Inferior parietal cortex (tissue), 1 donor: Measurements from ENCODE around the gene ARMC2.

ENCODE experiments used
- DNase-seq: peaks from one replicate; pipeline ENCODE4 v3.0.0-alpha.2; 2016; ENCODE audit errors: extremely low spot score

ARMC2 gene

DNA sequence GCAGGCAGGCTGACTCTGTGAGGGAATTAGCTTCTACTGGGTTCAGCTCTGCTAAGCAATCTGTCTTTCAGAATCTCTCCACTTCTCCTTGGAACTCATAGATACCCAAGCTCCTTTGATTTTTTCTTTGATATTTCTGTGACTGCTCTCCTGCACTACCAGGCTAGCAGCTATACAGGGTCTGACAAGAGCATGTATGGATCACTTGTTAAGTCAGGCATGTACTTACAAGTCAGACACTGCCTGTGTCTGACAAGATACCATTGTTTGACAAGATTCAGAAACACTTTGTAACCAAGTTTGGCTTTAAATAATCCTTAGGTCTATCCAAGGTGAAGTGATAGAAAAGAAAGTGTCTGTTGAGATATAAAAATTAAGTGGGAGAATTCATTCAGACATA lies 167.0 kb downstream of the ARMC2 start:
- DNase-seq, result no peak

DNA sequence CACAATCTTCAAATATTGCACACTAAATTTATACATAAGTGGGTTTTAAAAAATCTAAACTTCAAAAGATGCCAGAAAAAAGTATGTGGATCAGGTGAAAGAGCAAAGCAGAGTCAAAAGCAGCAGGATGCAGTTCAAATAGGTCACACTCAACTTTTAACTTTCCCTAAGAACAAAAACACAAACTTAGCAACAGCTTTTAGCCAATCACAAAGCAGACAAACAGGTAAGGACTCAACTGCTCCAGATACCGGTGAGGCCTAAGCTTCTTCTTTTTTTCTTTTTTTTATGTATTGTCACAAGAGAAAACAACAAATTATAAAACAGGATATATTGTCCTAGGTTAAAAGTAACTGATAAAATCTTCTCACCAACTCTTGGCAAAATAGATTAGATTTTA lies 171.7 kb downstream of the ARMC2 start:
- no peak for DNase-seq

GRCh38 chr6:109021870-109022269 lies 173.6 kb downstream of the ARMC2 start:
- DNase-seq, result no peak

- DNase-seq, result no peak
Measured at GRCh38 chr6:109023356-109023925, 175.2 kb downstream of the ARMC2 start.
